8988T (cell line): ENCODE data around the gene RFTN1.

Experiments
- DNase-seq: peaks from one replicate; pipeline ENCODE4 v3.0.0; 2011

RFTN1 gene

GRCh38 chr3:16484984-16485383 lies 28.5 kb downstream of the RFTN1 start:
- DNase-seq, result no peak

DNA sequence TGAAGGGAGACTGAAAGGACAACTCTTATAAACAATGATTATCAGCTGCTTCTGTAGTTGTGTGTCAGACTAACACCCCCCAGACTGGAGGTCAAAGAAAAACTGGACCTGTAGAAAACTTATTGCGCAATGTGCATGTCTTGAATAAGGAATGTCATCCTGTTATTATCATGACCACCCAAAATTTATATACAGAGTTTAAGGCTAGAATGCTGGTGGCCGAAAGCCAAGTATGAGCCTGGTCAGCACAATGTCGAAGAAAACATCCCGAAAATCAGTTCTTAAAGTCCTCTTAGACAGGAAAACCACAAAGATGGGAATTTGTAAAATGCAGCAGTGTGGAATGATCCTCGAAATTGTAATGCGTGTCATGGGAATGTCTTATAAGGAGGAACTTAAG lies 29.3 kb downstream of the RFTN1 start:
- DNase-seq, result no peak

DNA sequence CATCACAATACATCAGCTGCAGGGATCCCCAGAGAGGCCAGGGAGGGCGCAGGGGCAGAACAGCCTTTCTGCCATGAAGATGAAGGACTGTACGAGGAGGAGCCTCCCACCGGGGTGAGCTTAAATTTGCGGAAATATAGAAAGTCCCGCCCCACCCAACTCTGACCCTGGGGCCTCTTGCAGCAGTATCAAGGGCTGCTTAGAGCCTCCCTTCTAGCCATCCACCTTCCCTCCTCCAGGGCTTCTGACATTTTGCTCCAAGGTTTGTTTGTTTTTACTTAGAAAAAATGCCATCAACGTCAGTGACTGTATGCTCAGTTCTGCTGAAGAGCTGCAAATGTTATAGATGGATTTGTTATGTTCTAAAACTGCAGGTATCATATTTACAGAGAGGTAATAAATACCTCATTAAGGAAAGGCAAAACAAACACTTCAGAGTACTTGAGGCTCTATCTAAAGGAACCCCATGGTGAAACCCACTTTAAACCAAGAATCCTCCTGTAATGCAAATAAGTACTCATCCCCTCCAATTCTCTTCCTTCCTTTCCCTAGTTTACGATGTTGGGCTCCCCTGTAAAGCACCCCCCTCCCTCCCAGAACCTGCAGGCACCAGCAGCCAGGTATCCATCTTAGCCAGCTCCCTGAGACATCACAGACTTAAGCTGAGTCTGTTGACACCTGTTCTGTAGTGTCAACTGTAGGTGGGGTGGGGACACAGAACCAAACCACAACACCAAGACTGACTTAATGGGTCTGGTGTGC lies 30.5 kb downstream of the RFTN1 start:
- no peak for DNase-seq

- DNase-seq, result no peak
Measured at GRCh38 chr3:16482194-16482769, 31.2 kb downstream of the RFTN1 start.

DNA sequence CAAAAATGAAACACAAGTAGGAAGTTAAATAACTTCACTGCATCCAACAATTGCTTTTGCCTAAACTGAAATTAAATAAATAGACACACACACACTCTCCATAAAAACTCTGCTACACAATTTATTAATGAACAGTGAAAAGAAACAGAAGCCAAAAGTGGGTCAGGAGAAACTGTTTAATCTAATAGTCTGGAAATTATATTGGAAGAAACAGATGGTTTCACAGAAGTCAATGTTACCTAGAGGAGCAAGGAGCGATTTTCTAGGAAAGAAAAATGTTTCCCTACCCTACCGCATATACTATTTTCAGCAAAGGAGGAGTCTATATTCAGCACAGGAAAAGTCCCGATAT lies 32.0 kb downstream of the RFTN1 start:
- no peak for DNase-seq

GRCh38 chr3:16480861-16481545 lies 32.5 kb downstream of the RFTN1 start:
- no peak for DNase-seq

DNA sequence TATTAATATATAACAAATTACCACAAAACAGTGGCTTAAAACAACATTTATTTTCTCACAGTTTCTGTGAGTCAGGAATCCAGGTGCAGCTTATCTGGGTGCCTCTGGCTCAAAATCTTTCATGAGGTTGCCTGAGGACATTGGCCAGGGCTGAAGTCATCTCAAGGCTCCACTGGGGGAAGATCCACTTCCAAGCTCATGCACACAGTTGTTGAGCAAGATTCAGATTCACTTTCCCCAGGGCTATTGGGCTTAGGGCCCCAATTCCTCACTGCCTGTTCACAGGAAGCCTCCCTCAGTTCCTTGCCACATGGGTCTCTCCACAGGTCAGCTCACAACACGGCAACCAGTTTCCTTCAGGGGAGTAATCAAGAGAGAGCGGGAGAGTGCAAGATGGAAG lies 35.0 kb downstream of the RFTN1 start:
- DNase-seq, result no peak

DNA sequence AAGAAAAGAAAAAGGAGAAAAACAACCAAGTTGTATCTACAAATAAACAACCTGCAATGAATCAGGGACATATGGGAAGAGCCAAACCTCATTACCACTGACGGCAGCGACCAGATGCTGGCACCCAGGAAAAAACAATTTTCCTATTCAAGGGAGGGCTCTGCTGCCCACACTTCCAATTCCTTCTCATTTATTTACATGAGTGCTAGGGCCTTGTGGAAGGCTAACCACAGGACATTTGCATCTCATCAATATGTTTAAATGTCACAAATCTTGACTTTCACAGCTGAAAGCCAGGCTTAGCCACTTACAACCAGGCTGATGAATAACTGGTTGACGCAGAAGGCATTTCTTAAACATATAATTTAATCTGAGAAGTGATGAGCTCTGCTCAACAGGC lies 36.0 kb downstream of the RFTN1 start:
- no peak for DNase-seq

DNA sequence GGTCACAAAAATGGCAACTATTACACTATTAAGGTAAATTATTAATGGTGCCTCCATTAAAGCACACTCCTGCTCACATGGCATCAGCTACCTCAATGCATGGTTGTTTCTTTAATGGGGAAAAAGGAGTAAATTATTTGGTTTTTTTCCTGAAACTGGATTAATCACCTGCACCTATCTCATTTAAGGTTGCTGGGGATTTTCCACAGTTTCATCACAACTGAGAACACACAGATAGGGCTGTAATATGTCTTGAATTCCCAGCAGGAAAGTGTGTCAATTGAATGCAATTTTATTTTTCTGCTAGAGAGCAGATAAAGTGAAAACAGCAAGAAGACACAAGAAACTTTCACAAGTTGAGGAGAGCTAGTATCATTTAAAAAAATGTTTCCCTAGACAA lies 36.4 kb downstream of the RFTN1 start:
- no peak for DNase-seq

DNA sequence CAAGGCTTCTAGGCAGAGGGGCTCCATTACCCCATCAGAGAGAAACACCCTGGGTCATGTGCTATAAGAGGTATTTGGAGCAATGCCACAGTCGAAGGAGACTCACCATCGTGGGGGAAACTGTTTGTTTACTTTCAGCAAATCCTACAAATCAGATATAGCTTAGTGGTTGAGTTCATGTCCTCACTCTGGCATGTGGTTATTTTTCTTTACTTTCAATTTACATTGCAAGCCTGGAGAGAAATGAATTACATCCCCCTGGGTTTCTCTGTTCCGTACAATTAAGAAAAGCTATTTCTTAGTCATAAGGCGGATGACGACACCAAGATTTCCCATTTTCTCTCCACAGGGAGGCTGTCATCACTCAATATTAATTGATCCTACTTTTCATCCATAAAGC lies 36.9 kb downstream of the RFTN1 start:
- DNase-seq, result no peak

DNA sequence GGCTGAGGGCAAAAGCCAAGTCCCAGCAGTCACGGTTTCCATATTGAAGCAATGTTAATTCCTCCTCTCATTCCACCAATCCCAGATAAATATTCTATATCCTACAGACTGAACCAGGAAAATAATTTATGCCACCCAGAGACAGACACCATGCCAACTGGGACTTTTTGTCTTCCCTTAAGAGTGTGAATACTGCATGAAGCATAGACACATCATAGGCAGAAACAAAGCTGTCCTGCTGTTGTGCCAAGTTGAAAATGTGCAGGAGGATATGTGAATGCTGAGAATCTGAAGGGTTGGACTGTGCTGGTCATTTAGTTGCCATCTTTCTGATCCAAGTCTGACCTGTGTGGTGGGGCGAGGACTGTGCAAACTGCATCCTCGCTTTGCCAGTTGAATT lies 37.7 kb downstream of the RFTN1 start:
- no peak for DNase-seq

GRCh38 chr3:16474920-16475319 lies 38.6 kb downstream of the RFTN1 start:
- no peak for DNase-seq

DNA sequence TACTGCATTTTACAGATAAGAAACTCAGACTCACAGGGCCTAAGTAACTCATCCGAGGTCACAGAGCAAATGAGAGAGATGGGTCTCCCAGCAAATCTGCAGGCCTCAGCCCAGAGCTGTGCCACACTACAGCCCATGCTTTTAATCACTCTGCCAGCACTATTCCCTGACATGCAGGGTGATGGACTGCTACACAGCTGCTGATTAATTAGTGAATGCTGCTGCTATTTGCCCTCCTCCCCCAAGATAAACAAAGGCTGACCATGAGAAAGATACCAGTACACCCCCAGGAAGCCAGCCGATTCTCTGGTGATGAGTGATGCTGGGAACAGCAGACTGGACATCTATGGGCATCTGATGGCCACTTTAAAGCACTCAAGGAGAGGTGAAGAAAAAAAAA lies 39.3 kb downstream of the RFTN1 start:
- DNase-seq, result no peak

DNA sequence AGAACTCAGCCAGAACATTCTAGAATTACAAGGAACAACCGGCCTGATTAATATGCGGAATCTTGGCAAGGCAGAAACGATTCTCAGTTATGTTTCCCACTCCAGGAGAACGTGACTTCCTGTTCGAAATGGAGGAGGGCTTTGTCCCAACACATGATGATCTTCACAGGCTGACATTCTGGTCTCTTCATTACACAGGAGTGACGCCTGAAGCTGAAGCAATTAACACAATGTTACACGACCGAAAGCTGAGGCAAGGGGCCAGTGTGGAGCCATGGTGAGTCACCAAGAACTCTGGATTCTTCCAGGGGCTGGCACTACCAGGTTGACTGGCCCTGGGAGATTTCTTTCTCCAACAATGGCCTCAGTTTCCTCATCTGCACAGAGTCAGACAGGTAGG lies 40.9 kb downstream of the RFTN1 start:
- DNase-seq, result no peak

DNA sequence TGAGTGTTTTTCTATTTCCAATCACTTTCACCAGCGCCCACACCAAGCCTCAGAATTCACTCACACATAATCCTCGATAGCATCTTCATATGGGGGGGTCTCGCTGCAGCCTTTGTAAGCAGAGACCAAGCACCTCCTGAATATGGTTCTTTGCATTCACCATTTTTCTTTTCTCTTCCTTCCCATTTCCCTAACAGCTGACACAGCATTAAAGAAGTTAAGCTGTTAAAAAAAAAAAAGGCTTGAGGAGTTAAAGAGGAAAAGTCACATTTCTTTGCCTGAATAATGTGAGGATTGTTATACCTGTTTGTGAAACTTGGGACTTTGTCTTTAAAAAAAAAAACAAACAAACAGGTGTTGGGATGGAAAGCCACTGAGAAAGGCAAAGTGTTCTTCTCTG lies 41.6 kb downstream of the RFTN1 start:
- DNase-seq, result no peak

- no peak for DNase-seq
Measured at GRCh38 chr3:16470590-16470989, 42.9 kb downstream of the RFTN1 start.

GRCh38 chr3:16468336-16469098 lies 45.0 kb downstream of the RFTN1 start:
- no peak for DNase-seq

DNA sequence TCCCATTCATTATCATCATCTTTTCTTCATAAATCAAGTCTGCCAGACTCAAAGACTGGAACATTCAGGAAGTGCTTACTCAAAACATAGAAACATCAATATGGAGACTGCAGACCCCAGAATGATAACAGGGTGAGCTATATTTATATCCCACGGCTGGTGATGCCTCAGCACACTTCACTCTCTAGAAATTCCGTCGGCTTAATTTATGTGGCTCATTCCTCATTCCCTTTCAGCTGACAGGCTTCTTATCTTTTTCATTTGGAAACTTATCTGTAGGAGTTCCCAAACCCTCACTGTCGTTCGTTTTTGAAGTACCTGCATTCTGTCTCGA lies 45.5 kb downstream of the RFTN1 start:
- DNase-seq, result no peak

GRCh38 chr3:16467393-16467792 lies 46.1 kb downstream of the RFTN1 start:
- no peak for DNase-seq

GRCh38 chr3:16466822-16467221 lies 46.7 kb downstream of the RFTN1 start:
- DNase-seq, result no peak

DNA sequence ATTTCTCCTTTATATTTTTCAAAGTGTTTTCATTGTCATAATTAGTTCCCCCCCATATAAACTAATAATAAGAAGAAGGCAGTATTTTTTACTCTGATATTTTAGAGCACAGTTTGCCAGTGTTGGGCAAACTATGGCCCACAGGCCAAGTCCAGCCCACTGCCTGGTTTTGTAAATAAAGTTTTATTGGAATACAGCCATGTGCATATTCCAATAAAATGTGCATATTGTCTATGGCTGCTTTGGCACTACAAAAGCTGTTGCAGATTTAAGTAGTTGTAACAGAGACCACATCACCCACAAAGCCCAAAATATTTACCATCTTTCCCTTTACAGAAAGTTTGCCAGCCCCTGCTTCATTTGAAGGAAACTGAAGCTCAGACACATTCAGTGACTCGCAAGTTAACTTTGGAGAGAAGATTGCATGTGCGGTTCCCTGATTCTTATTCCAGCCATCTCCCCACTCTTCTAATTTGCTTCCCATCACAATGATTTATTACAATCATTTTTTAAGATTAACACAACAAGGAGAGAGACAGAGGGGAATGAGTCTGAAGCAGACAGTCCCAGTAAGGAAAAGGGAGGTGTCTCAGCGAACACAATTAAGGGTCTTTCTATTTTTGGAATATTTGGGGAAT lies 48.9 kb downstream of the RFTN1 start:
- DNase-seq, result no peak

- DNase-seq, result no peak
Measured at GRCh38 chr3:16463914-16464313, 49.6 kb downstream of the RFTN1 start.

DNA sequence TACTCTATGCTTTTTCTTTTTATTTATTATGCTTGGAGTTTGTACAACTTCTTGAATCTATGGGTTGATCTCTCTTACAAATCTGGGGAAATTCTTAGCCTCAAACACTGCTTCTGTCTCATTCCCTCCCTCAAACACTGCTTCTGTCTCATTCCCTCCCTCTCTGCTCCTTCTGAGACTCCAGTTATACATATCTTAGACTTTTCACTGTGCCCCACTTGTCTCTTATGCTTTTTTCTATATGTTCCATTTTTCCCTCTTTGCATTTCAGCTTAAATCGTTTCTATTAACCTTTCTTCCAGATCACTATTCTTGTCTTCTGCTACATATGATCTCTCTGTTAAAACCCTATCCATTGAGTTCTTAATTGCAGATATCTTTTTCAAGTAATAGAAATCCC lies 50.4 kb downstream of the RFTN1 start:
- no peak for DNase-seq
